WTC11 (cell line): ENCODE results near the gene PTPDC1. TPM values are rescaled to one million over a fixed set of nuclear protein-coding genes. Genes with fewer than 3 reads are reported as not detected.

Experiments used
- ATAC-seq: fragments of 200-7000 bp; cut with Tn5 transposase; 2 replicates; pipeline ENCODE4 v1.10.0; 2021; ENCODE audit warnings: mild to moderate bottlenecking, moderate library complexity
- CTCF ChIA-PET: fragments of 300-600 bp; sonication (Branson Sonifier 250); formaldehyde crosslinking; loops from one replicate; lab custom pipeline; 2021; ENCODE audit warnings: antibody characterized with exemption; lab: Charles Lee
- POLR2A ChIA-PET: fragments of 350-600 bp; sonication (Branson Sonifier 250); formaldehyde crosslinking; loops from one replicate; lab custom pipeline; 2021; ENCODE audit warnings: antibody characterized with exemption; lab: Charles Lee
- DNase-seq: peaks from one replicate; pipeline ENCODE4 v3.0.0; 2021; ENCODE audit warnings: low spot score
- H3K27ac Mint-ChIP-seq: 2 replicates; pipeline ENCODE4 v1.8.0; 2021; ENCODE audit warnings: mixed read lengths
- H3K27me3 Mint-ChIP-seq: 2 replicates; pipeline ENCODE4 v1.8.0; 2021; ENCODE audit warnings: low read depth, mild to moderate bottlenecking, moderate library complexity, mixed read lengths
- H3K36me3 Mint-ChIP-seq: 2 replicates; pipeline ENCODE4 v1.8.0; 2021; ENCODE audit warnings: mixed read lengths
- H3K4me1 Mint-ChIP-seq: 2 replicates; pipeline ENCODE4 v1.8.0; 2022; ENCODE audit warnings: mixed read lengths
- H3K4me3 Mint-ChIP-seq: 2 replicates; pipeline ENCODE4 v1.8.0; 2021; ENCODE audit warnings: mild to moderate bottlenecking, moderate library complexity, mixed read lengths
- H3K9me3 Mint-ChIP-seq: 2 replicates; pipeline ENCODE4 v1.8.0; 2021; ENCODE audit warnings: mixed read lengths
- FOXK1 ChIP-seq: sonication (generic); formaldehyde crosslinking; IDR thresholded peaks from 2 replicates; pipeline ENCODE4 v1.8.0; 2022; ENCODE audit warnings: mild to moderate bottlenecking, moderate library complexity, missing genetic modification reagents
- GRHL2 ChIP-seq: fragments of 250-450 bp; sonication (Bioruptor Pico); IDR thresholded peaks from 2 replicates; pipeline ENCODE4 v1.8.0; 2022; ENCODE audit warnings: mild to moderate bottlenecking, moderate library complexity; ENCODE audit not compliant: insufficient replicate concordance, severe bottlenecking
- JUN ChIP-seq: sonication (generic); formaldehyde crosslinking; IDR thresholded peaks from 2 replicates; pipeline ENCODE4 v1.8.0; 2023; ENCODE audit warnings: mild to moderate bottlenecking, missing genetic modification reagents
- KAT7 ChIP-seq: sonication (generic); formaldehyde crosslinking; IDR thresholded peaks from 2 replicates; pipeline ENCODE4 v1.8.1; 2023; ENCODE audit warnings: missing genetic modification reagents, mild to moderate bottlenecking, borderline replicate concordance
- PRRX2 ChIP-seq: fragments of 250-450 bp; sonication (Bioruptor Pico); IDR thresholded peaks from 2 replicates; pipeline ENCODE4 v1.8.0; 2021; ENCODE audit warnings: mild to moderate bottlenecking
- SMAD4 ChIP-seq: sonication (generic); formaldehyde crosslinking; IDR thresholded peaks from 2 replicates; pipeline ENCODE4 v1.8.0; 2022; ENCODE audit warnings: mild to moderate bottlenecking, missing genetic modification reagents
- SOX15 ChIP-seq: fragments of 250-450 bp; sonication (Bioruptor Pico); IDR thresholded peaks from 2 replicates; pipeline ENCODE4 v1.9.0; 2021; ENCODE audit warnings: mild to moderate bottlenecking
- ZNF423 ChIP-seq: fragments of 250-450 bp; sonication (Bioruptor Pico); IDR thresholded peaks from 2 replicates; pipeline ENCODE4 v2.1.2; 2022; ENCODE audit warnings: mild to moderate bottlenecking, moderate library complexity
- total RNA-seq: library from RNA; stranded (reverse); gene quantifications from 3 replicates; pipeline ENCODE4 v1.2.3, GENCODE V29; 2021
- TF ChIP-seq, protein P1 (sequence below): sonication (generic); formaldehyde crosslinking; IDR thresholded peaks from 2 replicates; pipeline ENCODE4 v1.8.1; 2023; ENCODE audit warnings: mild to moderate bottlenecking, missing genetic modification reagents
- TF ChIP-seq, protein P2 (sequence below): fragments of 200-600 bp; IDR thresholded peaks from 2 replicates; pipeline ENCODE4 v1.8.0; 2022; ENCODE audit warnings: antibody characterized with exemption
- TF ChIP-seq, protein P3 (sequence below): fragments of 250-450 bp; sonication (Bioruptor Pico); IDR thresholded peaks from 2 replicates; pipeline ENCODE4 v1.8.0; 2021; ENCODE audit warnings: mild to moderate bottlenecking
- TF ChIP-seq, protein P4 (sequence below): sonication (generic); formaldehyde crosslinking; conservative IDR thresholded peaks from 2 replicates; pipeline ENCODE4 v1.8.1; 2022; ENCODE audit warnings: mild to moderate bottlenecking, missing genetic modification reagents
- TF ChIP-seq, protein P5 (sequence below): fragments of 250-450 bp; sonication (Bioruptor Pico); IDR thresholded peaks from 2 replicates; pipeline ENCODE4 v2.1.2; 2022; ENCODE audit warnings: mild to moderate bottlenecking, moderate library complexity
- TF ChIP-seq, protein P6 (sequence below): sonication (generic); formaldehyde crosslinking; IDR thresholded peaks from 2 replicates; pipeline ENCODE4 v1.8.1; 2022; ENCODE audit warnings: mild to moderate bottlenecking, missing genetic modification reagents, moderate library complexity, borderline replicate concordance
- TF ChIP-seq, protein P7 (sequence below): sonication (generic); formaldehyde crosslinking; IDR thresholded peaks from 2 replicates; pipeline ENCODE4 v1.8.0; 2023; ENCODE audit warnings: missing genetic modification reagents, mild to moderate bottlenecking, borderline replicate concordance
- TF ChIP-seq, protein P8 (sequence below): sonication (generic); formaldehyde crosslinking; IDR thresholded peaks from 2 replicates; pipeline ENCODE4 v1.8.1; 2022; ENCODE audit warnings: low read depth, mild to moderate bottlenecking, moderate library complexity, missing genetic modification reagents, borderline replicate concordance

Gene PTPDC1
- total RNA-seq, 1 experiment from 2014 or later, result 9.2 TPM

DNA sequence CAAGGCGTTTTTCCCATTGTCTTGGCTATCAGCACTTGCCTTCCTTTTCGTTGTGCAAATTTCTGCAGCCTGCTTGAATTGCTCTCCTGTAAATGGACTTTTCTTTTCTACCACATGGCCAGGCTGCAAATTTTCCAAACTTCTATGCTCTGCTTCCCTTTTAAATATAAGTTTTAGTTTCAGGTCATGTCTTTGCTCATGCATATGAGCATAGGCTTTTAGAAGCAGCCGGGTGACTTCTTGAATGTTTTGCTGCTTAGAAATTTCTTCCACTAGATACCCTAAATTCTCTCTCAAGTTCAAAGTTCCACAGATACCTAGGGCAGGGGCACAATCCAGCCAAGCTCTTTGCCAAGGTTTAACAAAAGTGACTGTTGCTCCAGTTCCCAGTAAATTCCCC is 22.4 kb upstream of the PTPDC1 start (continued):
- TF ChIP-seq KAT7 (CRISPR knock-in tag), result no peak
- TF ChIP-seq GRHL2 (CRISPR knock-in tag), result no peak

DNA sequence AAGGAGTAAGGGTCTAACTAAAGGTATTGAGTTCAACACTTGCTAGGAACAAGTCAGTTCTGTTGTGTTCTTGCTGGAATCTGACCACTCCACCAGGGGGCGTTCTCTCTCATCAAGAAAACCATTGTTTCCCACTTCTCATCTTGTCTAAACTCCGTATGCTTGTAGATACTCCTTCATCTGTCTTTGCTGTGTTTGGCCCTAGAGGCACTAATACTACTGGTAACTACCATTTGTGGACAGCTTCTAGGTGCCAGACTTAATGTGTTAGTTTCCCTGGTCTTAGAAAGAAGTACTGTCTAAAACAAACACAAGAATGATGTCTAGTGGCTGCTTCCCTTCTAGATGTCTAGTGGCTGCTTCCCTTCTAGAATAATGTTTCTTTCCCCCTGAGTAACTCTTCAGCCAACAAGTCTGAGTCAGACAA is 18.7 kb upstream of the PTPDC1 start:
- CTCF ChIA-PET, result interaction anchor here (0.7 to 5.4 kb wide), 4 partner anchors 9 to 147 kb away, joined by 3 to 52 read pairs (median 4); no protein-coding TSS in a partner anchor
- TF ChIP-seq, protein P1, sequence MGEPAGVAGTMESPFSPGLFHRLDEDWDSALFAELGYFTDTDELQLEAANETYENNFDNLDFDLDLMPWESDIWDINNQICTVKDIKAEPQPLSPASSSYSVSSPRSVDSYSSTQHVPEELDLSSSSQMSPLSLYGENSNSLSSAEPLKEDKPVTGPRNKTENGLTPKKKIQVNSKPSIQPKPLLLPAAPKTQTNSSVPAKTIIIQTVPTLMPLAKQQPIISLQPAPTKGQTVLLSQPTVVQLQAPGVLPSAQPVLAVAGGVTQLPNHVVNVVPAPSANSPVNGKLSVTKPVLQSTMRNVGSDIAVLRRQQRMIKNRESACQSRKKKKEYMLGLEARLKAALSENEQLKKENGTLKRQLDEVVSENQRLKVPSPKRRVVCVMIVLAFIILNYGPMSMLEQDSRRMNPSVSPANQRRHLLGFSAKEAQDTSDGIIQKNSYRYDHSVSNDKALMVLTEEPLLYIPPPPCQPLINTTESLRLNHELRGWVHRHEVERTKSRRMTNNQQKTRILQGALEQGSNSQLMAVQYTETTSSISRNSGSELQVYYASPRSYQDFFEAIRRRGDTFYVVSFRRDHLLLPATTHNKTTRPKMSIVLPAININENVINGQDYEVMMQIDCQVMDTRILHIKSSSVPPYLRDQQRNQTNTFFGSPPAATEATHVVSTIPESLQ, result no peak
- no peak for TF ChIP-seq SOX15 (CRISPR knock-in tag)
- TF ChIP-seq, protein P2, sequence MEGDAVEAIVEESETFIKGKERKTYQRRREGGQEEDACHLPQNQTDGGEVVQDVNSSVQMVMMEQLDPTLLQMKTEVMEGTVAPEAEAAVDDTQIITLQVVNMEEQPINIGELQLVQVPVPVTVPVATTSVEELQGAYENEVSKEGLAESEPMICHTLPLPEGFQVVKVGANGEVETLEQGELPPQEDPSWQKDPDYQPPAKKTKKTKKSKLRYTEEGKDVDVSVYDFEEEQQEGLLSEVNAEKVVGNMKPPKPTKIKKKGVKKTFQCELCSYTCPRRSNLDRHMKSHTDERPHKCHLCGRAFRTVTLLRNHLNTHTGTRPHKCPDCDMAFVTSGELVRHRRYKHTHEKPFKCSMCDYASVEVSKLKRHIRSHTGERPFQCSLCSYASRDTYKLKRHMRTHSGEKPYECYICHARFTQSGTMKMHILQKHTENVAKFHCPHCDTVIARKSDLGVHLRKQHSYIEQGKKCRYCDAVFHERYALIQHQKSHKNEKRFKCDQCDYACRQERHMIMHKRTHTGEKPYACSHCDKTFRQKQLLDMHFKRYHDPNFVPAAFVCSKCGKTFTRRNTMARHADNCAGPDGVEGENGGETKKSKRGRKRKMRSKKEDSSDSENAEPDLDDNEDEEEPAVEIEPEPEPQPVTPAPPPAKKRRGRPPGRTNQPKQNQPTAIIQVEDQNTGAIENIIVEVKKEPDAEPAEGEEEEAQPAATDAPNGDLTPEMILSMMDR, result peak; percentile 84
- DNase-seq (peak; percentile 78), ATAC-seq (peak; percentile 87)
- no peak overlapping the region; the same call in 1 of the 2 replicates for H3K27ac Mint-ChIP-seq
- H3K4me1 Mint-ChIP-seq, result peaks cover 5% of the 10 kb centered on the region
- H3K36me3 Mint-ChIP-seq, result peaks cover 25% of the 10 kb centered on the region
- H3K9me3 Mint-ChIP-seq, result peaks cover 22% of the 10 kb centered on the region
- POLR2A ChIA-PET, result interaction anchor here (0.7 kb wide), 1 partner anchor 9 kb away, joined by 3 read pairs; no protein-coding TSS in a partner anchor
- H3K27me3 Mint-ChIP-seq, result no peaks in the 10 kb centered on the region
- H3K4me3 Mint-ChIP-seq, result no peak overlapping the region

DNA sequence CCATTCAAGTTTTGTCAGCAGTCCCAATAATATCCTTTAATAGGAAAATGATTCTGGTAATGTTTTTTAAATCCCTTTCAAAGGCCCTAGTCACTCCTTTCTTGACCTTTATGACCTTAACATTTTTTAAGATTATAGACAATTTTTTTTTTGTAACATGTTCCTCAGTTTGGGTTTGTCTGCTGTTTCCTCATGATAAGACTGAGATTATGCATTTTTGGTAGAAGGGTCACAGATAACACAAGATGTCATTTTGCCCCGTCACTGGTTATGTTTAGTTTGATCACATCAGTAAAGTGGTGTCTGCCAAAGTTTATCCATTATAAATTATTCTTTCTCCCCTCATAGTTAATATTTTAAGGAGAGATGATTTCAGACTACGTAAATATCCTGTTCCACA is 16.0 kb upstream of the PTPDC1 start:
- H3K27ac Mint-ChIP-seq, result no peak overlapping the region
- no peaks in the 10 kb centered on the region for H3K27me3 Mint-ChIP-seq
- ChIA-PET CTCF (interaction anchor here (5.4 kb wide), 1 partner anchor 145 kb away, joined by 52 read pairs; no protein-coding TSS in a partner anchor), POLR2A (no interaction called here)
- TF ChIP-seq, protein P3, sequence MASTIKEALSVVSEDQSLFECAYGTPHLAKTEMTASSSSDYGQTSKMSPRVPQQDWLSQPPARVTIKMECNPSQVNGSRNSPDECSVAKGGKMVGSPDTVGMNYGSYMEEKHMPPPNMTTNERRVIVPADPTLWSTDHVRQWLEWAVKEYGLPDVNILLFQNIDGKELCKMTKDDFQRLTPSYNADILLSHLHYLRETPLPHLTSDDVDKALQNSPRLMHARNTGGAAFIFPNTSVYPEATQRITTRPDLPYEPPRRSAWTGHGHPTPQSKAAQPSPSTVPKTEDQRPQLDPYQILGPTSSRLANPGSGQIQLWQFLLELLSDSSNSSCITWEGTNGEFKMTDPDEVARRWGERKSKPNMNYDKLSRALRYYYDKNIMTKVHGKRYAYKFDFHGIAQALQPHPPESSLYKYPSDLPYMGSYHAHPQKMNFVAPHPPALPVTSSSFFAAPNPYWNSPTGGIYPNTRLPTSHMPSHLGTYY (CRISPR knock-in tag), result no peak
- TF ChIP-seq, protein P4, sequence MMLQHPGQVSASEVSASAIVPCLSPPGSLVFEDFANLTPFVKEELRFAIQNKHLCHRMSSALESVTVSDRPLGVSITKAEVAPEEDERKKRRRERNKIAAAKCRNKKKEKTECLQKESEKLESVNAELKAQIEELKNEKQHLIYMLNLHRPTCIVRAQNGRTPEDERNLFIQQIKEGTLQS, result no peak
- TF ChIP-seq JUN (no peak), SMAD4 (CRISPR knock-in tag) (no peak), PRRX2 (CRISPR knock-in tag) (no peak), FOXK1 (CRISPR knock-in tag) (no peak)
- TF ChIP-seq, protein P5, sequence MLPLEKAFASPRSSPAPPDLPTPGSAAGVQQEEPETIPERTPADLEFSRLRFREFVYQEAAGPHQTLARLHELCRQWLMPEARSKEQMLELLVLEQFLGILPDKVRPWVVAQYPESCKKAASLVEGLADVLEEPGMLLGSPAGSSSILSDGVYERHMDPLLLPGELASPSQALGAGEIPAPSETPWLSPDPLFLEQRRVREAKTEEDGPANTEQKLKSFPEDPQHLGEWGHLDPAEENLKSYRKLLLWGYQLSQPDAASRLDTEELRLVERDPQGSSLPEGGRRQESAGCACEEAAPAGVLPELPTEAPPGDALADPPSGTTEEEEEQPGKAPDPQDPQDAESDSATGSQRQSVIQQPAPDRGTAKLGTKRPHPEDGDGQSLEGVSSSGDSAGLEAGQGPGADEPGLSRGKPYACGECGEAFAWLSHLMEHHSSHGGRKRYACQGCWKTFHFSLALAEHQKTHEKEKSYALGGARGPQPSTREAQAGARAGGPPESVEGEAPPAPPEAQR, result no peak
- no peak for ATAC-seq
- no peak overlapping the region for H3K4me3 Mint-ChIP-seq
- peaks cover 5% of the 10 kb centered on the region for H3K4me1 Mint-ChIP-seq
- peaks cover 20% of the 10 kb centered on the region for H3K9me3 Mint-ChIP-seq
- peaks cover 23% of the 10 kb centered on the region for H3K36me3 Mint-ChIP-seq
- no peak for DNase-seq

DNA sequence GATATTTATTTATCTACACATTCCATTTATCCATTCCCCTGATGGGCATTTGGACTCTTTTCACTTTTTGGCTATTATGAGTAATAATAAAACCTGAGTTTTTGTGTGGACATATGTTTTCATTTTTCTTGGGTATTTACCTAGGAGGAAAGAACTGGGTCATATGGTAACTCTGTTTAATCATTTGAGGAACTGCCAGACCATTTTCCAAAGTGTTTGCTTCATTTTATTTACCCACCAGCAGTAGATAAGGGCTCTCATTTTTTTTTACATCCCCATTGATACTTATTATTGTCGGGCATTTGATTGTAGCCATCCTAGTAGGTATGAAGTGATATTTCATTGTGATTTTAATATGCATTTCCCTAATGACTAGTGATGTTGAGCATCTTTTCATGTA is 7.7 kb upstream of the PTPDC1 start:
- 0 out of 2 replicates have a peak, but pooled peaks cover 3% of the 10 kb centered on the region for H3K4me1 Mint-ChIP-seq
- ATAC-seq (no peak), DNase-seq (no peak)
- POLR2A ChIA-PET, result no interaction called here
- CTCF ChIA-PET, result no interaction called here
- no peak overlapping the region for H3K27ac Mint-ChIP-seq
- no peaks in the 10 kb centered on the region for H3K27me3 Mint-ChIP-seq
- H3K36me3 Mint-ChIP-seq, result peaks cover 13% of the 10 kb centered on the region
- H3K9me3 Mint-ChIP-seq, result peaks cover 8% of the 10 kb centered on the region
- no peak overlapping the region for H3K4me3 Mint-ChIP-seq
- TF ChIP-seq, protein P6, sequence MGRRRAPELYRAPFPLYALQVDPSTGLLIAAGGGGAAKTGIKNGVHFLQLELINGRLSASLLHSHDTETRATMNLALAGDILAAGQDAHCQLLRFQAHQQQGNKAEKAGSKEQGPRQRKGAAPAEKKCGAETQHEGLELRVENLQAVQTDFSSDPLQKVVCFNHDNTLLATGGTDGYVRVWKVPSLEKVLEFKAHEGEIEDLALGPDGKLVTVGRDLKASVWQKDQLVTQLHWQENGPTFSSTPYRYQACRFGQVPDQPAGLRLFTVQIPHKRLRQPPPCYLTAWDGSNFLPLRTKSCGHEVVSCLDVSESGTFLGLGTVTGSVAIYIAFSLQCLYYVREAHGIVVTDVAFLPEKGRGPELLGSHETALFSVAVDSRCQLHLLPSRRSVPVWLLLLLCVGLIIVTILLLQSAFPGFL (CRISPR knock-in tag), result no peak
- TF ChIP-seq, protein P7, sequence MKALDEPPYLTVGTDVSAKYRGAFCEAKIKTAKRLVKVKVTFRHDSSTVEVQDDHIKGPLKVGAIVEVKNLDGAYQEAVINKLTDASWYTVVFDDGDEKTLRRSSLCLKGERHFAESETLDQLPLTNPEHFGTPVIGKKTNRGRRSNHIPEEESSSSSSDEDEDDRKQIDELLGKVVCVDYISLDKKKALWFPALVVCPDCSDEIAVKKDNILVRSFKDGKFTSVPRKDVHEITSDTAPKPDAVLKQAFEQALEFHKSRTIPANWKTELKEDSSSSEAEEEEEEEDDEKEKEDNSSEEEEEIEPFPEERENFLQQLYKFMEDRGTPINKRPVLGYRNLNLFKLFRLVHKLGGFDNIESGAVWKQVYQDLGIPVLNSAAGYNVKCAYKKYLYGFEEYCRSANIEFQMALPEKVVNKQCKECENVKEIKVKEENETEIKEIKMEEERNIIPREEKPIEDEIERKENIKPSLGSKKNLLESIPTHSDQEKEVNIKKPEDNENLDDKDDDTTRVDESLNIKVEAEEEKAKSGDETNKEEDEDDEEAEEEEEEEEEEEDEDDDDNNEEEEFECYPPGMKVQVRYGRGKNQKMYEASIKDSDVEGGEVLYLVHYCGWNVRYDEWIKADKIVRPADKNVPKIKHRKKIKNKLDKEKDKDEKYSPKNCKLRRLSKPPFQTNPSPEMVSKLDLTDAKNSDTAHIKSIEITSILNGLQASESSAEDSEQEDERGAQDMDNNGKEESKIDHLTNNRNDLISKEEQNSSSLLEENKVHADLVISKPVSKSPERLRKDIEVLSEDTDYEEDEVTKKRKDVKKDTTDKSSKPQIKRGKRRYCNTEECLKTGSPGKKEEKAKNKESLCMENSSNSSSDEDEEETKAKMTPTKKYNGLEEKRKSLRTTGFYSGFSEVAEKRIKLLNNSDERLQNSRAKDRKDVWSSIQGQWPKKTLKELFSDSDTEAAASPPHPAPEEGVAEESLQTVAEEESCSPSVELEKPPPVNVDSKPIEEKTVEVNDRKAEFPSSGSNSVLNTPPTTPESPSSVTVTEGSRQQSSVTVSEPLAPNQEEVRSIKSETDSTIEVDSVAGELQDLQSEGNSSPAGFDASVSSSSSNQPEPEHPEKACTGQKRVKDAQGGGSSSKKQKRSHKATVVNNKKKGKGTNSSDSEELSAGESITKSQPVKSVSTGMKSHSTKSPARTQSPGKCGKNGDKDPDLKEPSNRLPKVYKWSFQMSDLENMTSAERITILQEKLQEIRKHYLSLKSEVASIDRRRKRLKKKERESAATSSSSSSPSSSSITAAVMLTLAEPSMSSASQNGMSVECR (CRISPR knock-in tag), result no peak
- TF ChIP-seq, protein P8, sequence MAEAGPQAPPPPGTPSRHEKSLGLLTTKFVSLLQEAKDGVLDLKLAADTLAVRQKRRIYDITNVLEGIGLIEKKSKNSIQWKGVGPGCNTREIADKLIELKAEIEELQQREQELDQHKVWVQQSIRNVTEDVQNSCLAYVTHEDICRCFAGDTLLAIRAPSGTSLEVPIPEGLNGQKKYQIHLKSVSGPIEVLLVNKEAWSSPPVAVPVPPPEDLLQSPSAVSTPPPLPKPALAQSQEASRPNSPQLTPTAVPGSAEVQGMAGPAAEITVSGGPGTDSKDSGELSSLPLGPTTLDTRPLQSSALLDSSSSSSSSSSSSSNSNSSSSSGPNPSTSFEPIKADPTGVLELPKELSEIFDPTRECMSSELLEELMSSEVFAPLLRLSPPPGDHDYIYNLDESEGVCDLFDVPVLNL, result no peak
- no peak for TF ChIP-seq ZNF423 (CRISPR knock-in tag)
